ENCODE results near the gene BMAL1.

BMAL1 gene

DNA sequence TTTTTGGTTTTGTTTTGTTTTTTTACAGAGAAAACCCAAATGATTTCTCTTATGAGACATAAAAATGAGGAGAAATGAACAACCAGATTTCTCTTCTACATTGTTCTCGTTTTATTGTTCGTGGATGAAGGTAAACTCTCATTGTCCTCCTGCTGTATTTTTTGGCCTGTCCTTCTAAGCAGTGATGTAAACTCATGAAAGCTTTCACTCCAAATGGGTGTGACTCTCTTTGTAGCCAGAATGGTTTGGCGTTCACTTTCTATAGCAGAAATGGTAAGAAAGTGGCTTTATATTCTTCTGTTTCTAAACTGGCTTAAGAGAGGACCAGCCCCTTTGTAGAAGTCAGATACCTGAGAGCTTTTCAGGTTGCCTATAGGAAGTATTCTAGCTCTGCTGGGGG lies 15.5 kb upstream of the BMAL1 start:
- DNase-seq, result no peak

GRCh38 chr11:13268791-13269190 lies 8.8 kb upstream of the BMAL1 start:
- DNase-seq, result no peak

DNA sequence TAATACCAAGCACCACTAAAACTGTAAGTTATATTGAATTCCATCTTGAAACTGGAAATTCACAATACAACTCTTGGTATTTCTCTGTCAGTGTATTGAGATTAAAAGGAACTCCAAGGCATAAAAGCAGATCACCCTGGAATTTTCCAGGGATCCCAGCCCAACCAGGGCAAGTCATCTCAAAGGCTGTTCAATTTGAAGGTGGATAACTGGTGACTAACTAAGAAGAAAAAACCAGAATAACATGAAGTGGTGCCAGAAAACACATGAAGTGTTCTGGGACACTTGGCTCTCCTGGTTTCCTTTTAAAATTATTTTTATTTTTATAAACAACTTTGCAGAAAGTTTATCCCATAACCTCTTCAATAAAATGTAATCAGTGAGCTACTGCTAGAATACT lies 7.8 kb upstream of the BMAL1 start:
- no peak for DNase-seq

- no peak for DNase-seq
Observed at GRCh38 chr11:13271060-13271693, 6.4 kb upstream of the BMAL1 start.

- no peak for DNase-seq
Observed at GRCh38 chr11:13276454-13276831, 1.1 kb upstream of the BMAL1 start.

DNA sequence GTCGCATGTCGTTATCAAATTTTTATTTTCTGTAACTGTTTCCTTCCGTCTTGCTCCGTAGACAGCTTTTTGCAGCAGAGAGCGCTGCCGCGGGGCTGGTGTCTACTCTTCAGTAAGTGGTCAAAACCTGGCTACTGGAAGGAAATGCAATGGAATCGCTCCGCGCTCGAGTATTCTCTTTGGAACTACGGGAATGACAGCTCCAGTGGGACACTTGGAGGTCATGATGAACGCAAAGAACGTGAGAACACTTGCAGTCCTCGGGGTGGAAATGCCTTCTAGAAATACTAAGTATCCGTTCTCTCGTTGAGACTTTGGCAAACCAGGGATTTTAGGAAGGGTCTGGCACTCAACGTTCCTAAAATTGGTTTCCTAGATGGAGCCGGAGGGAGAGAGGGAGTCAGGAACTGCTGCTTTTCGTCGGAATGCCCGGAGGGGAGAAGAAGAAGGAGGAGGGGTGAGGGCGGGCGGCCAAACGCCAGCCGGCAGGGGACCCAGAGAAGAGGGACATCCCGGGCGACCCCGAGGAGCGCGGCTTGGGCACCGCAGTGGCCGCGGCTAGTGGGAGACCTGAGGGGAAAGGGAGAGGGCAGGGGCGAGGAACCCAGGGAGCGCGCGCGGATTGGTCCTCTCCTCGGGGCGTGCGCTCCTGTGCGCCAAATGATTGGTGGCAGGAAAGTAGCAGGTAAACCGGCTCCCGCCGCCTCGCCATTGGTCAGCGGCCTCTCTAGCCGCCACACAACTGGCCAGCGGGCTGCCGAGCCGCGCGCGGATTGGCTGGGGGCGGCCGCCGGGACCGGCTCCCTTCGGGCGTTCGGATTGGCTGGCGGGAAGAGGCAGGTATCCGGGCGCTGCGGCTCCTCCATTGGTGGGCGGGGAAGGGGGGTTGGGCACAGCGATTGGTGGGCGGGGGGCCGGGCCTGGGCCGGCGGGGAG lies 490 bp upstream of the BMAL1 start:
- DNase-seq, result peak; percentile 96

GRCh38 chr11:13278609-13279486 lies 1.3 kb downstream of the BMAL1 start:
- peak; percentile 42 for DNase-seq

GRCh38 chr11:13279487-13279834 lies 1.9 kb downstream of the BMAL1 start:
- no peak for DNase-seq

GRCh38 chr11:13280092-13280722 lies 2.6 kb downstream of the BMAL1 start:
- DNase-seq, result no peak

DNA sequence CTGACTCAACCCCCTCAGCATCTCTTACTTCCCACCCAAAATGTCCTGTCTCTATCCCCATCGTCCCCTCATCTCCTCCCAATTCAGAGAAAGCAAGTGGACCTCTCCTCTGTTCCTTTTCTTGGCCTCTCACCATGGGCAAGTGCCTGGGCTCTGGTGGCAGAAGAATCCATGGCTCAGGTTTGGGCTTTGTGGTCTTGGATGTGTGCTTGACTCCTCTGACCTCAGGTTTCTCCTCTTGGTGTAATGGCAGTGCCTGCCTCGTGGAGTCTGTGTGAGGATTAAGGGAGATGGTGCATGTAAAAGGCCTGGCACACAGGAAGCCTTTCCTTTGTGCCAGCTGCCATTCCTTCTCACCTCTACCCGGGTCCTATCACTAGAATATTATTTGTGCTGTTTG lies 3.2 kb downstream of the BMAL1 start:
- DNase-seq, result no peak

GRCh38 chr11:13283636-13284035 lies 6.0 kb downstream of the BMAL1 start:
- no peak for DNase-seq

GRCh38 chr11:13284776-13285588 lies 7.4 kb downstream of the BMAL1 start:
- no peak for DNase-seq

GRCh38 chr11:13286279-13286821 lies 8.8 kb downstream of the BMAL1 start:
- no peak for DNase-seq

GRCh38 chr11:13287036-13287435 lies 9.4 kb downstream of the BMAL1 start:
- DNase-seq, result no peak

DNA sequence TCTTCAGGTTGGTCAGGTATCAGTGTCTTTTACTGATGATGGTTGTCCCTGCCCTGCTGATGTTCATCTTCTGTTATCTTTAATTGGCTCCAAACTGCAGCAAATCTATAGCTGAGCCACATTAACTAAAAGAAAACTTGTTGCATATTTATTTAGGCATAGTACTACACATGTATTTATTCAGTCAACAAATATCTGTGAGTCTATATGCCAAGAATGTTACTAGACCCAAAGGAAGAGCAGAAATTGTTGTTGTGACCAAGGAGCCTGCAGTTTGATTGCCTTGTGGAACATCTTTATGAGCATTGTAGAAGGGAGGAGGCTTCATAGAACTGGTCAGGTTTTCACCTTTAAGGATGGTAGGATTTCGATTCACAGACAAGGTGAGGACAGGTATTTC lies 10.1 kb downstream of the BMAL1 start:
- no peak for DNase-seq

DNA sequence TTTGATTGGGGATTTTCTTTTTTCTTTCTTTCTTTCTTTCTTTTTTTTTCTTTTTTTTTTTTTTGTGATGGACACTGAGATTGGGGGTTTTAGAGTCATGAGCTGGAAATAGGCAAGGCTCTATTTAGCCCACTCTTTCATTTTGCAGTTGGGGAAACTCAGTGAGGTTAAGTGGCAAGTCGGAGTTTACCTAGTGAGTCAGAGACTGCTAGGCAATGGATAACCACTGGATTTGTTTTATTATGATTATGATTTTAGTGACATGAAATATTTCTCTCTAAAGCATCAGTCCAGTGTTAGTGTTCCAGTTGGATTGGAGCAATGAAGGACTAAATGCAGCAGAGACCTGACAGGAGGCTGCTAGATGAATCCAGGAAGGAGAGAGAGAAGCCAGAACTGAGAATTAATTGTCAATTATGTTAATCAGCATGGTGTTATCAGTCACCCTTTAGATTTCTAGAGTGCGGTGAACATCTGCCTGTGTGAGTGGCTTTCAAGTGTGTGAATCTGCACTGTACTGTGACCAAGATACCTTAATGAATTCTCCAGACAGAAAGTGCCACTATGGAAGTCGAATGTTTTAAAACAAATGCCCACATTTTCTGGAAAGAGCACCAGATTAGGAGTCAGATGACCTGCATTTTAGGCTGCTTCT lies 10.9 kb downstream of the BMAL1 start:
- DNase-seq, result no peak

- no peak for DNase-seq
Observed at GRCh38 chr11:13289081-13289480, 11.5 kb downstream of the BMAL1 start.

DNA sequence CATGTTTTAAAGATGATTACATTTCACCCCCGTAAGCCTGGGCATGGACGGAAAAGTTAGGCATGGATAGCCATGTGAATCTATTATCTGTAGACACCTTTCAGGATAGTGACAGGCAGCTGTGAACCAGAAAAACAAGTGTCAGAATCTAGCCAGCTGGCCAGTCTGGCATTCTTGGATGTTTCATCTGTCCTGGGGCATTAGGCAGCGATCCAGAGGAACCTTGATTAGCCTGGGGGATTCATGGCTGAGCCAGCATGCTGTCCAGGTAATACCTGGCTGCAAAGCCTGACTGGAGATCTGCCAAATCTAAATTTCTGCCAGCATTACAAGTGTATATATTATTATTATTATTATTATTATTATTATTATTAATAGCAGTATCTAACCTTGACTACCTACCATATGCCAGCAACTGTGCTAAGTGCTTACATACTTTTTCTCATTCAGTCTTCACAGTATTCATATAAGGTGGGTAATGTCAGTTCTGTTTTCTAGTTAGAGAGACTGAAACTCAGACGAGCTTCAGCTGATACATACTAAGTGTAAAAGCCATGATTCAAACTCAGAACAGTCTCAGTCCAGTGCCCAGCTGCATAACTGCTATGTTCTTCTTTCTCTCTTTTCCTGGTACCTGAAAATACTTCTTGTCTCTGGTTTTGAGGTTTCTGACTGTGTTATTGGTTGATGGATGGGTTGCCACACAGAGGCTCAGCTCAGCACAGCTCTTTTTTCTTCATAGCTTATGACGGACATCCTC lies 12.8 kb downstream of the BMAL1 start:
- DNase-seq, result no peak

DNA sequence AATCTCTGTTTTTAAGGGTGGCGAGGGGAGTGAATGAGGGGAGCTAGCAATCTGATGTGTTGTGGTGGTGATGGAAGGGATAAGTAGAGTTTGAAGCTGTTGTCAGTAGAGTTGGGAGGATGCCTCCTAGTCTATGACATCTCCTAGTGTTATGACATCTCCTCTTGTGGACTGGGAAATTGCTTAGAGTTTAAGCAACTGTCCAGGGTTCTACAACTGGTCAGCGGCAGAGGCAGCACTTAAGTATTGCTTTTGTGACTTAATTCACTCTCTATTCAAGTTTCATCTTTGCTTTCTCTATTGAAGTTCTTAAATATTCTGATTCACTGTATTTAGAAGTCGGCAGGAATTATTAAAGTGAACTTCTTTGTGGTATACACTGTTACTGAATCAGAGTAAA lies 13.8 kb downstream of the BMAL1 start:
- DNase-seq, result no peak

DNA sequence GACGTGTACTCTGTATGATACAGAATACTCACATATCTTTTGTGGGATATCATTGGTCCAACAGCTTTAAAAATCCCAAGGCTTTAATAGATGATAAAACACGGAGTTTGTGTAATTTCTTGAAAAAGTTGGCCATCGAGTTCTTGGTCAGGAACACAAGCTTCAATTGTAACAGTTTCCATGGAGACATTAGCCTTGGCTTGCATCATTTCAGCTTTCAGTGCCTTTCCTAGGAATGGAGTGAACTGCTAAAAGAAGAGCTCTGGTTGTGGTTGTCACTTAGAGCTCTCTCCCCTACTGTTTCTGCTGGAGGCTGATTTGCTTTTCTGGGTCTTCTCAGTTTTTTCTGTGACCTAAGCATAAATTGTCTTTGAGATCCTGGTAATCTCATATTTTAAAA lies 14.2 kb downstream of the BMAL1 start:
- no peak for DNase-seq

DNA sequence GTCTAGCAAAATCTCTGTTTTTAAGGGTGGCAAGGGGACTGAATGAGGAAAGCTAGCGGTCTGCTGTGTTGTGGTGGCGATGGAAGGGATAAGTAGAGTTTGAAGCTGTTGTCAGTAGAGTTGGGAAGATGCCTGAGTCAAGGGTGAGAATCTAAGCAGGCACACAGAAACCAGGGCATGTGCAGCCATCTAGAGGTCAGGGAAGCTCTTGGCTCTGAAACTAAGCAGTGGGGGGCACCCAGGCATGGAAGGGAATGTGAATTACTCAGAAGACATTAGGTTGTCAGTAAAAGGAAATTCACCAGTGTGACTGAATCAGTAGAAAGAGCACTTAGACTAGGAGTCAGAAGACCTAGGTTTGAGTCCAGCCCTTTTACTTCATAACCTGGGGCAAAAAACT lies 15.4 kb downstream of the BMAL1 start:
- DNase-seq, result no peak

All from stimulated activated CD8-positive, alpha-beta memory T cell treated with anti-CD3 and anti-CD28 coated beads, Interleukin-4, amount 100 ng/mL, for 48 hours (primary cell).